Measurements from ENCODE around the gene GCH1.
"Not testable (repeated sequence)": the region's sequence is repeated elsewhere in the genome, so short reads cannot be mapped to it uniquely, and the experiment has no call there.

DNA sequence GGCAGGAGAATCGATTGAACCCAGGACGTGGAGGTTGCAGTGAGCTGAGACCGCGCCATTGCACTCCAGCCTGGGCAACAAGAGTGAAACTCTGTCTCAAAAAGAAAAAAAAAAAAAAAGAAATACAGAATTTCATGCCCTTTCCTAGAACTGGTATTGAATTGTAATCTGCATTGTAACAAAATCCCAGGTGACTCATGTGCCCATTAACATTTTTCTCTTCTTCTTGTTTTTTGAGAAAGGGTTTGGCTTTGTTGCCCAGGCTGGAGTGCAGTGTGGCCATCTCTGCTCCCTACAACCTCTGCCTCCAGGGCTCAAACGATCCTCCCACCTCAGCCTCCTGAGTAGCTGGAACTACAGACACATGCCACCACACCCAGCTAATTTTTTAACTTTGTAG is 23.9 kb upstream of the GCH1 start:
- TF ChIP-seq, protein P1, sequence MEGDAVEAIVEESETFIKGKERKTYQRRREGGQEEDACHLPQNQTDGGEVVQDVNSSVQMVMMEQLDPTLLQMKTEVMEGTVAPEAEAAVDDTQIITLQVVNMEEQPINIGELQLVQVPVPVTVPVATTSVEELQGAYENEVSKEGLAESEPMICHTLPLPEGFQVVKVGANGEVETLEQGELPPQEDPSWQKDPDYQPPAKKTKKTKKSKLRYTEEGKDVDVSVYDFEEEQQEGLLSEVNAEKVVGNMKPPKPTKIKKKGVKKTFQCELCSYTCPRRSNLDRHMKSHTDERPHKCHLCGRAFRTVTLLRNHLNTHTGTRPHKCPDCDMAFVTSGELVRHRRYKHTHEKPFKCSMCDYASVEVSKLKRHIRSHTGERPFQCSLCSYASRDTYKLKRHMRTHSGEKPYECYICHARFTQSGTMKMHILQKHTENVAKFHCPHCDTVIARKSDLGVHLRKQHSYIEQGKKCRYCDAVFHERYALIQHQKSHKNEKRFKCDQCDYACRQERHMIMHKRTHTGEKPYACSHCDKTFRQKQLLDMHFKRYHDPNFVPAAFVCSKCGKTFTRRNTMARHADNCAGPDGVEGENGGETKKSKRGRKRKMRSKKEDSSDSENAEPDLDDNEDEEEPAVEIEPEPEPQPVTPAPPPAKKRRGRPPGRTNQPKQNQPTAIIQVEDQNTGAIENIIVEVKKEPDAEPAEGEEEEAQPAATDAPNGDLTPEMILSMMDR (IDR thresholded peaks at IDR 0.05) = not testable (repeated sequence)
- TF ChIP-seq, protein P2, sequence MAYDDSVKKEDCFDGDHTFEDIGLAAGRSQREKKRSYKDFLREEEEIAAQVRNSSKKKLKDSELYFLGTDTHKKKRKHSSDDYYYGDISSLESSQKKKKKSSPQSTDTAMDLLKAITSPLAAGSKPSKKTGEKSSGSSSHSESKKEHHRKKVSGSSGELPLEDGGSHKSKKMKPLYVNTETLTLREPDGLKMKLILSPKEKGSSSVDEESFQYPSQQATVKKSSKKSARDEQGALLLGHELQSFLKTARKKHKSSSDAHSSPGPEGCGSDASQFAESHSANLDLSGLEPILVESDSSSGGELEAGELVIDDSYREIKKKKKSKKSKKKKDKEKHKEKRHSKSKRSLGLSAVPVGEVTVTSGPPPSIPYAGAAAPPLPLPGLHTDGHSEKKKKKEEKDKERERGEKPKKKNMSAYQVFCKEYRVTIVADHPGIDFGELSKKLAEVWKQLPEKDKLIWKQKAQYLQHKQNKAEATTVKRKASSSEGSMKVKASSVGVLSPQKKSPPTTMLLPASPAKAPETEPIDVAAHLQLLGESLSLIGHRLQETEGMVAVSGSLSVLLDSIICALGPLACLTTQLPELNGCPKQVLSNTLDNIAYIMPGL (CRISPR knock-in tag; IDR thresholded peaks at IDR 0.05) = not testable (repeated sequence)
- not testable (repeated sequence) for TF ChIP-seq ELF4 (CRISPR knock-in tag; IDR thresholded peaks at IDR 0.05; ENCODE audit: low read depth)
- TF ChIP-seq, protein P3, sequence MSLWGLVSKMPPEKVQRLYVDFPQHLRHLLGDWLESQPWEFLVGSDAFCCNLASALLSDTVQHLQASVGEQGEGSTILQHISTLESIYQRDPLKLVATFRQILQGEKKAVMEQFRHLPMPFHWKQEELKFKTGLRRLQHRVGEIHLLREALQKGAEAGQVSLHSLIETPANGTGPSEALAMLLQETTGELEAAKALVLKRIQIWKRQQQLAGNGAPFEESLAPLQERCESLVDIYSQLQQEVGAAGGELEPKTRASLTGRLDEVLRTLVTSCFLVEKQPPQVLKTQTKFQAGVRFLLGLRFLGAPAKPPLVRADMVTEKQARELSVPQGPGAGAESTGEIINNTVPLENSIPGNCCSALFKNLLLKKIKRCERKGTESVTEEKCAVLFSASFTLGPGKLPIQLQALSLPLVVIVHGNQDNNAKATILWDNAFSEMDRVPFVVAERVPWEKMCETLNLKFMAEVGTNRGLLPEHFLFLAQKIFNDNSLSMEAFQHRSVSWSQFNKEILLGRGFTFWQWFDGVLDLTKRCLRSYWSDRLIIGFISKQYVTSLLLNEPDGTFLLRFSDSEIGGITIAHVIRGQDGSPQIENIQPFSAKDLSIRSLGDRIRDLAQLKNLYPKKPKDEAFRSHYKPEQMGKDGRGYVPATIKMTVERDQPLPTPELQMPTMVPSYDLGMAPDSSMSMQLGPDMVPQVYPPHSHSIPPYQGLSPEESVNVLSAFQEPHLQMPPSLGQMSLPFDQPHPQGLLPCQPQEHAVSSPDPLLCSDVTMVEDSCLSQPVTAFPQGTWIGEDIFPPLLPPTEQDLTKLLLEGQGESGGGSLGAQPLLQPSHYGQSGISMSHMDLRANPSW (CRISPR knock-in tag; conservative IDR thresholded peaks at IDR 0.05; ENCODE audit: low read depth) = not testable (repeated sequence)
